Measurements from ENCODE around the gene FBLN2. TPM values are rescaled to one million over a fixed set of nuclear protein-coding genes. Genes with fewer than 3 reads are reported as not detected.

The FBLN2 gene
- total and polyA plus RNA-seq, 2 of the 13 experiments (the other 11 are each of a cell fraction or from before 2014, with no cell fraction given) = not detected

GRCh38 chr3:13535526-13535875 lies 13.4 kb upstream of the FBLN2 start:
- WGBS (ENCODE audit: low lambda C conversion rate) = 23% methylated on average over 7 of the region's 10 CpGs
- ATAC-seq = no peak
- in situ Hi-C loops (cut with HindIII; ENCODE audit: extremely low pct_ligation_motif_present, low pct_unique_long_range_greater_than_20kb) = no loop called here
- no peak for DNase-seq (ENCODE audit: low spot score)
- intact Hi-C loops (cut with micrococcal nuclease; ENCODE audit: unreplicated experiment) = no loop called here
- Histone ChIP-seq H3K4me2 (ENCODE audit: low read depth, low read length) (no peak overlapping the region), H4K20me1 (ENCODE audit: insufficient read depth, low read length) (no peaks in the 10 kb centered on the region), H3K79me2 (ENCODE audit: insufficient read depth, low read length) (no peaks in the 10 kb centered on the region), H2AFZ (ENCODE audit: low read length) (no peak overlapping the region), H3K27ac (ENCODE audit: extremely low read length, insufficient read depth, low read length) (no peak overlapping the region), H3K9ac (ENCODE audit: insufficient read depth, low read depth, low read length) (no peak overlapping the region), H3K4me3 (replicated peaks in 1 of 3; ENCODE audit: insufficient read depth in 1 of 3, low read depth in 2 of 3, low read length in 3 of 3) (no peak overlapping the region), H3K9me3 (ENCODE audit: low read length) (no peaks in the 10 kb centered on the region), H3K27me3 (ENCODE audit: control insufficient read depth in 1 of 2, insufficient read depth in 2 of 2, low read length in 2 of 2) (peaks cover 10 to 69% of the 10 kb centered on the region in 2 experiments), H3K36me3 (replicated peaks in 1 of 2; ENCODE audit: control insufficient read depth in 1 of 2, insufficient read depth in 2 of 2, low read length in 2 of 2) (no peaks in the 10 kb centered on the region), H3K4me1 (ENCODE audit: insufficient read depth, low read length) (no peaks in the 10 kb centered on the region)
- CTCF ChIA-PET (ENCODE audit: low intra/inter-chr PET ratio, low total read pairs) = no interaction called here
- POLR2A ChIA-PET = no interaction called here
- TF ChIP-seq RNF2 (conservative IDR thresholded peaks at IDR 0.05; ENCODE audit: low read depth) (no peak), MED13 (CRISPR knock-in tag; IDR thresholded peaks at IDR 0.05) (no peak), KLF13 (CRISPR knock-in tag; IDR thresholded peaks at IDR 0.05) (no peak), ZBTB44 (CRISPR knock-in tag; IDR thresholded peaks at IDR 0.05) (no peak), FIP1L1 (IDR thresholded peaks at IDR 0.05; ENCODE audit: borderline replicate concordance, insufficient read depth, low read depth, low read length) (no peak), ATAD3A (CRISPR knock-in tag; IDR thresholded peaks at IDR 0.05) (no peak), ZNF451 (CRISPR knock-in tag; IDR thresholded peaks at IDR 0.05) (no peak), ZKSCAN1 (IDR thresholded peaks at IDR 0.05; ENCODE audit: low read length) (no peak), ZNF564 (CRISPR knock-in tag; IDR thresholded peaks at IDR 0.05) (no peak), ZBTB39 (CRISPR knock-in tag; IDR thresholded peaks at IDR 0.05) (no peak)
- TF ChIP-seq, protein P1, sequence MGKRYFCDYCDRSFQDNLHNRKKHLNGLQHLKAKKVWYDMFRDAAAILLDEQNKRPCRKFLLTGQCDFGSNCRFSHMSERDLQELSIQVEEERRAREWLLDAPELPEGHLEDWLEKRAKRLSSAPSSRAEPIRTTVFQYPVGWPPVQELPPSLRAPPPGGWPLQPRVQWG (CRISPR knock-in tag; IDR thresholded peaks at IDR 0.05; ENCODE audit: borderline replicate concordance, low read depth) = no peak
- TF ChIP-seq, protein P2, sequence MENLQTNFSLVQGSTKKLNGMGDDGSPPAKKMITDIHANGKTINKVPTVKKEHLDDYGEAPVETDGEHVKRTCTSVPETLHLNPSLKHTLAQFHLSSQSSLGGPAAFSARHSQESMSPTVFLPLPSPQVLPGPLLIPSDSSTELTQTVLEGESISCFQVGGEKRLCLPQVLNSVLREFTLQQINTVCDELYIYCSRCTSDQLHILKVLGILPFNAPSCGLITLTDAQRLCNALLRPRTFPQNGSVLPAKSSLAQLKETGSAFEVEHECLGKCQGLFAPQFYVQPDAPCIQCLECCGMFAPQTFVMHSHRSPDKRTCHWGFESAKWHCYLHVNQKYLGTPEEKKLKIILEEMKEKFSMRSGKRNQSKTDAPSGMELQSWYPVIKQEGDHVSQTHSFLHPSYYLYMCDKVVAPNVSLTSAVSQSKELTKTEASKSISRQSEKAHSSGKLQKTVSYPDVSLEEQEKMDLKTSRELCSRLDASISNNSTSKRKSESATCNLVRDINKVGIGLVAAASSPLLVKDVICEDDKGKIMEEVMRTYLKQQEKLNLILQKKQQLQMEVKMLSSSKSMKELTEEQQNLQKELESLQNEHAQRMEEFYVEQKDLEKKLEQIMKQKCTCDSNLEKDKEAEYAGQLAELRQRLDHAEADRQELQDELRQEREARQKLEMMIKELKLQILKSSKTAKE (CRISPR knock-in tag; IDR thresholded peaks at IDR 0.05; ENCODE audit: borderline replicate concordance) = no peak
- TF ChIP-seq, protein P3, sequence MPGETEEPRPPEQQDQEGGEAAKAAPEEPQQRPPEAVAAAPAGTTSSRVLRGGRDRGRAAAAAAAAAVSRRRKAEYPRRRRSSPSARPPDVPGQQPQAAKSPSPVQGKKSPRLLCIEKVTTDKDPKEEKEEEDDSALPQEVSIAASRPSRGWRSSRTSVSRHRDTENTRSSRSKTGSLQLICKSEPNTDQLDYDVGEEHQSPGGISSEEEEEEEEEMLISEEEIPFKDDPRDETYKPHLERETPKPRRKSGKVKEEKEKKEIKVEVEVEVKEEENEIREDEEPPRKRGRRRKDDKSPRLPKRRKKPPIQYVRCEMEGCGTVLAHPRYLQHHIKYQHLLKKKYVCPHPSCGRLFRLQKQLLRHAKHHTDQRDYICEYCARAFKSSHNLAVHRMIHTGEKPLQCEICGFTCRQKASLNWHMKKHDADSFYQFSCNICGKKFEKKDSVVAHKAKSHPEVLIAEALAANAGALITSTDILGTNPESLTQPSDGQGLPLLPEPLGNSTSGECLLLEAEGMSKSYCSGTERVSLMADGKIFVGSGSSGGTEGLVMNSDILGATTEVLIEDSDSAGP (CRISPR knock-in tag; IDR thresholded peaks at IDR 0.05; ENCODE audit: borderline replicate concordance) = no peak
- no peak for FAIRE-seq
- BruUV-seq (replicated peaks) = no TSS peak

Data from HepG2 (cell line).